Spleen (tissue), 11 donors: ENCODE data around the gene RELB. TPM values are rescaled to one million over a fixed set of nuclear protein-coding genes. Genes with fewer than 3 reads are reported as not detected.

Experiments used
- DNase-seq: peaks from one replicate; pipeline ENCODE4 v3.0.0-alpha.2; 2020
- H3K27ac ChIP-seq, 8 donors: fragments of 200-600 bp; sonication (generic) in 7 of 8; 1 replicate in 4 of 8; 2 replicates in 4 of 8; pipeline versions ENCODE4 v1.5.0 to v1.8.0; 2016 to 2021; ENCODE audit warnings: inconsistent platforms in 4 of 8, mild to moderate bottlenecking in 4 of 8, moderate library complexity in 1 of 8
- H3K27me3 ChIP-seq, 7 donors: fragments of 200-600 bp; sonication (generic) in 6 of 7; replicated peaks in 1 of 7; 1 replicate in 4 of 7; 2 replicates in 3 of 7; pipeline versions ENCODE4 v1.5.0 to v1.8.0; 2016 to 2021; ENCODE audit warnings: inconsistent platforms in 3 of 7, mild to moderate bottlenecking in 1 of 7
- H3K36me3 ChIP-seq, 6 donors: fragments of 200-600 bp; sonication (generic) in 5 of 6; 1 replicate in 4 of 6; 2 replicates in 2 of 6; pipeline versions ENCODE4 v1.5.0 to v1.8.0; 2016 to 2021; ENCODE audit warnings: inconsistent platforms in 2 of 6
- H3K4me1 ChIP-seq, 6 donors: fragments of 200-600 bp; sonication (generic) in 5 of 6; 1 replicate in 3 of 6; 2 replicates in 3 of 6; pipeline versions ENCODE4 v1.5.0 to v1.8.0; 2016 to 2021; ENCODE audit warnings: inconsistent platforms in 3 of 6
- H3K4me3 ChIP-seq, 8 donors: fragments of 200-600 bp; sonication (generic) in 7 of 8; 1 replicate in 4 of 8; 2 replicates in 4 of 8; pipeline versions ENCODE4 v1.5.0 to v1.8.0; 2016 to 2021; ENCODE audit warnings: inconsistent platforms in 4 of 8, mild to moderate bottlenecking in 4 of 8, moderate library complexity in 2 of 8
- H3K9me3 ChIP-seq, 8 donors: fragments of 200-600 bp; sonication (generic) in 7 of 8; 1 replicate in 4 of 8; 2 replicates in 4 of 8; pipeline versions ENCODE4 v1.5.0 to v1.8.0; 2016 to 2021; ENCODE audit warnings: inconsistent platforms in 4 of 8
- POLR2A ChIP-seq, 3 donors: fragments of 450-650 bp; IDR thresholded peaks; one replicate each; pipeline ENCODE4 v1.5.1; 2017; ENCODE audit warnings: antibody characterized with exemption in 3 of 3, mild to moderate bottlenecking in 1 of 3
- POLR2AphosphoS5 ChIP-seq, 3 donors: sonication (generic); formaldehyde crosslinking; IDR thresholded peaks; one replicate each; pipeline ENCODE4 v1.5.1; 2017; ENCODE audit warnings: antibody characterized with exemption in 3 of 3
- whole genome bisulfite sequencing, 5 donors: extraction: QIAGEN DNeasy Blood & Tissue Kit in 3 of 5; methylation state at CpG; one replicate each; pipeline versions ENCODE4 v1.1.5 to v1.1.7; 2013 to 2018; 5-methylcytosine and 5-hydroxymethylcytosine counted together
- intact Hi-C: fragments of 100-400 bp; cut with DNase I; formaldehyde crosslinking; loops from one replicate; pipeline ENCODE4 v1.15.0; 2023; ENCODE audit warnings: low total_unique reads
- polyA plus RNA-seq, 3 donors: library from polyadenylated mRNA; stranded (reverse); fragments of 200-250 nt; gene quantifications; one replicate each; pipeline ENCODE4 v1.2.1, GENCODE V29; 2013
- small RNA-seq, 4 donors: library from RNA; depleted of rRNA; stranded (forward); fragments of <200 nt; gene quantifications; one replicate each; pipeline ENCODE3, GENCODE V24; 2016
- total RNA-seq, 7 donors: library from RNA; depleted of rRNA in 3 of 7; stranded (reverse); fragments of >200 nt in 3 of 7; fragmentation: NEBNext Ultra II Directional in 4 of 7; extraction: Animal tissue kit (Norgen Biotek cat#: 25700) in 4 of 7; gene quantifications; one replicate each; pipeline versions ENCODE4 v1.1.0 to v1.2.1, GENCODE V29; 2016 to 2021
- TF ChIP-seq, protein P1 (sequence below), 11 experiments: fragments of 200-600 bp in 7 of 11; fragments of 450-650 bp in 4 of 11; sonication (generic) in 4 of 11; IDR thresholded peaks in 8 of 11; conservative IDR thresholded peaks in 3 of 11; 1 replicate in 7 of 11; 2 replicates in 4 of 11; pipeline versions ENCODE4 v1.4.0 to v1.8.0; 2016 to 2021; ENCODE audit warnings: antibody characterized with exemption in 11 of 11, inconsistent platforms in 4 of 11, mild to moderate bottlenecking in 1 of 11
- donor health status: healthy with polysubstance abuse.
- donor health status: DM: no; HTN: no; CAD: no; lungs with moderate emphysema.
- donor health status: DM: no; HTN: no; CAD: no.
- donor health status: Bipolar disorder and iron deficiency.
- donor health status: healthy.
- donor health status: DM: no; HTN: no; CAD: no.
- donor health status: DM: yes; HTN: yes; CAD: no.

RELB gene
- total and polyA plus RNA-seq, 10 donors: 16.6 to 67.4 (median 34.7) TPM

GRCh38 chr19:45079911-45080370 is 78.7 kb downstream of the RELB start:
- intact Hi-C loops: no loop called here
- peak overlapping the region; percentile 52 to 90 (median 86) for H3K27ac ChIP-seq
- no peaks in the 10 kb centered on the region for H3K9me3 ChIP-seq
- WGBS, 5 donors: 12 to 18% (median 13%) methylated on average over 6 of the region's 6 CpGs
- no peak for DNase-seq
- peak overlapping the region; percentile 79 to 99 (median 84) for H3K4me3 ChIP-seq
- no peaks in the 10 kb centered on the region for H3K27me3 ChIP-seq
- H3K4me1 ChIP-seq: peaks cover 25 to 77% (median 58%) of the 10 kb centered on the region in 6 donors
- peaks cover 0 to 32% (median 11%) of the 10 kb centered on the region in 6 donors for H3K36me3 ChIP-seq
- TF ChIP-seq POLR2A (IDR thresholded peaks at IDR 0.05) (no peak), POLR2AphosphoS5 (IDR thresholded peaks at IDR 0.05) (no peak)
- TF ChIP-seq, protein P1, sequence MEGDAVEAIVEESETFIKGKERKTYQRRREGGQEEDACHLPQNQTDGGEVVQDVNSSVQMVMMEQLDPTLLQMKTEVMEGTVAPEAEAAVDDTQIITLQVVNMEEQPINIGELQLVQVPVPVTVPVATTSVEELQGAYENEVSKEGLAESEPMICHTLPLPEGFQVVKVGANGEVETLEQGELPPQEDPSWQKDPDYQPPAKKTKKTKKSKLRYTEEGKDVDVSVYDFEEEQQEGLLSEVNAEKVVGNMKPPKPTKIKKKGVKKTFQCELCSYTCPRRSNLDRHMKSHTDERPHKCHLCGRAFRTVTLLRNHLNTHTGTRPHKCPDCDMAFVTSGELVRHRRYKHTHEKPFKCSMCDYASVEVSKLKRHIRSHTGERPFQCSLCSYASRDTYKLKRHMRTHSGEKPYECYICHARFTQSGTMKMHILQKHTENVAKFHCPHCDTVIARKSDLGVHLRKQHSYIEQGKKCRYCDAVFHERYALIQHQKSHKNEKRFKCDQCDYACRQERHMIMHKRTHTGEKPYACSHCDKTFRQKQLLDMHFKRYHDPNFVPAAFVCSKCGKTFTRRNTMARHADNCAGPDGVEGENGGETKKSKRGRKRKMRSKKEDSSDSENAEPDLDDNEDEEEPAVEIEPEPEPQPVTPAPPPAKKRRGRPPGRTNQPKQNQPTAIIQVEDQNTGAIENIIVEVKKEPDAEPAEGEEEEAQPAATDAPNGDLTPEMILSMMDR (IDR thresholded peaks at IDR 0.05 in 8 of 11, conservative IDR thresholded peaks at IDR 0.05 in 3 of 11): no peak

- intact Hi-C loops: no loop called here
- no peak overlapping the region for H3K4me3 ChIP-seq
- H3K36me3 ChIP-seq: peaks cover 0 to 51% (median 11%) of the 10 kb centered on the region in 6 donors
- WGBS, 5 donors: 91 to 97% (median 94%) methylated on average over 5 of the region's 5 CpGs
- H3K27ac ChIP-seq: no peak overlapping the region
- no peaks in the 10 kb centered on the region for H3K9me3 ChIP-seq
- H3K4me1 ChIP-seq: peaks cover 17 to 66% (median 40%) of the 10 kb centered on the region in 6 donors
- DNase-seq: no peak
- TF ChIP-seq POLR2A (IDR thresholded peaks at IDR 0.05): no peak
- TF ChIP-seq, protein P1 (IDR thresholded peaks at IDR 0.05 in 8 of 11, conservative IDR thresholded peaks at IDR 0.05 in 3 of 11): no peak
- no peak for TF ChIP-seq POLR2AphosphoS5 (IDR thresholded peaks at IDR 0.05)
- no peaks in the 10 kb centered on the region for H3K27me3 ChIP-seq
Observed at GRCh38 chr19:45082170-45082569, 80.9 kb downstream of the RELB start.

DNA sequence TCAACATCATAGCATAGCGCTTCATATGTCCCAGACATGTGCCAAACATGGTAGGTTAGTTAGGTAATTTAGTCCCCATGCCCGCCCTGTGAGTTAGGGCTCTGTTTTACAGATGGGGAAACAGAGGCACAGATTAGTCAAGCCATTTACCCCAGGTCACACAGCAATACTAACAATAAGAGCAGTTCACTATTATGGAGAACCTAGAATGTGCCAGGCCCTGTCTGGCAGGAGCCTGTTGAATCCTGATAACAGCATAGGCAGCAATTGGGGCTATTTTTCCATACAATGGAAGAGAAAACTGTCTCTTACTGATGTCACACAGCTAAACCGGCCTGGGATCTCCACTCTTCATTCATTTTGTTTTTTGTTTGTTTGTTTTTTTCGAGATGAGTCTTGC is 85.2 kb downstream of the RELB start:
- Histone ChIP-seq H3K27ac (no peak overlapping the region), H3K36me3 (peaks cover 0 to 84% (median 20%) of the 10 kb centered on the region in 6 donors), H3K4me1 (peaks cover 7 to 68% (median 28%) of the 10 kb centered on the region in 6 donors), H3K9me3 (no peaks in the 10 kb centered on the region), H3K4me3 (no peak overlapping the region), H3K27me3 (no peaks in the 10 kb centered on the region)
- DNase-seq: no peak
- 94 to 97% (median 95%) methylated on average over 4 of the region's 4 CpGs for WGBS, 5 donors
- TF ChIP-seq POLR2AphosphoS5 (IDR thresholded peaks at IDR 0.05) (no peak), POLR2A (IDR thresholded peaks at IDR 0.05) (no peak)
- TF ChIP-seq, protein P1 (IDR thresholded peaks at IDR 0.05 in 8 of 11, conservative IDR thresholded peaks at IDR 0.05 in 3 of 11): no peak
- intact Hi-C loops: no loop called here

DNA sequence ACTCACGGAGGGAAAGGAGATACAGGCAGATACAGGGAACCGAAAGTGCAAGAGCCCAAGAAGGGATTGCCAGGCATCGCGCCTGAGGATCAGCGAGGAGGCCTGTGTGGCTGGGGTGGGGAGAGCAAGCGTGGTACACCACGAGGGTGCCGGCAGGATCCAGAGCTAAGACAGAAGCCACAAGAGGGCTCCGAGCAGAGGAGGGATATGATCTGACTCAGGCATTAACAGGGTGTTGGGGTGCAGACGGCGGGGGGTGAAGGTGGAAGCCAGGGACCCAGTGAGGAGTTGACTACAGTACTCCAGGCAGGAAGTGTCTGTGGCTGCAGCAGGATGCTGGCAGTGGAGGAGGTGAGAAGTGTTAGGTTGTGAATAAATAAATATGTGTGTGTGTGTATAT is 86.3 kb downstream of the RELB start:
- intact Hi-C loops: no loop called here
- no peak overlapping the region for H3K4me3 ChIP-seq
- no peaks in the 10 kb centered on the region for H3K9me3 ChIP-seq
- H3K36me3 ChIP-seq: peaks cover 0 to 74% (median 10%) of the 10 kb centered on the region in 6 donors
- peak; percentile 81 for DNase-seq
- H3K27ac ChIP-seq: peak overlapping the region in 6 of 8 donors; percentile 9 to 73 (median 46)
- H3K27me3 ChIP-seq: no peaks in the 10 kb centered on the region
- TF ChIP-seq, protein P1 (IDR thresholded peaks at IDR 0.05 in 8 of 11, conservative IDR thresholded peaks at IDR 0.05 in 3 of 11): no peak
- TF ChIP-seq POLR2AphosphoS5 (IDR thresholded peaks at IDR 0.05): peak; percentile 33 to 53 (median 46)
- WGBS, 5 donors: 26 to 58% (median 33%) methylated on average over 11 of the region's 11 CpGs
- H3K4me1 ChIP-seq: peaks cover 7 to 68% (median 28%) of the 10 kb centered on the region in 6 donors

Small RNA genes lying within 50 kb of the gene (small RNA-seq; reads per million reads assigned to genes)
- 0 reads per million in 4 donors for gene RNU6-611P

Other genes with a start within 250 kb of the RELB start
- gene CBLC, start 223.6 kb upstream of the RELB start, total RNA-seq: not detected
- not detected for gene CBLC, start 223.6 kb upstream of the RELB start, polyA plus RNA-seq
- gene BCAM, start 192.4 kb upstream of the RELB start, total RNA-seq: 10 to 100 TPM; 26.3 to 64.8 (median 55.6) TPM
- gene BCAM, start 192.4 kb upstream of the RELB start, polyA plus RNA-seq: 10 to 100 TPM in 1 of 3 donors, 1 to 10 TPM in 2; 4.9 to 28.6 (median 8.0) TPM
- gene NECTIN2, start 155.2 kb upstream of the RELB start, total RNA-seq: 100 to 1,000 TPM in 4 of 7 donors, 10 to 100 TPM in 3; 94.1 to 136 (median 101) TPM
- 10 to 100 TPM; 14.3 to 57.1 (median 41.6) TPM for gene NECTIN2, start 155.2 kb upstream of the RELB start, polyA plus RNA-seq
- gene TOMM40, start 110.2 kb upstream of the RELB start, total RNA-seq: 10 to 100 TPM; 25.8 to 49.0 (median 33.0) TPM
- gene TOMM40, start 110.2 kb upstream of the RELB start, polyA plus RNA-seq: 10 to 100 TPM; 19.3 to 33.9 (median 30.4) TPM
- 1,000 to 10,000 TPM in 1 of 7 donors, 100 to 1,000 TPM in 6; 321 to 2,099 (median 745) TPM for gene APOE, start 95.7 kb upstream of the RELB start, total RNA-seq
- 1,000 to 10,000 TPM in 1 of 3 donors, 100 to 1,000 TPM in 2; 198 to 1,046 (median 619) TPM for gene APOE, start 95.7 kb upstream of the RELB start, polyA plus RNA-seq
- gene APOC1, start 86.9 kb upstream of the RELB start, total RNA-seq: 100 to 1,000 TPM in 6 of 7 donors, 10 to 100 TPM in 1; 90.0 to 355 (median 195) TPM
- gene APOC1, start 86.9 kb upstream of the RELB start, polyA plus RNA-seq: 100 to 1,000 TPM in 2 of 3 donors, 10 to 100 TPM in 1; 99.4 to 465 (median 348) TPM
- not detected for gene APOC4, start 59.2 kb upstream of the RELB start, total RNA-seq
- under 1 TPM; 0.24 to 0.42 (median 0.32) TPM for gene APOC4, start 59.2 kb upstream of the RELB start, polyA plus RNA-seq
- gene APOC2, start 55.4 kb upstream of the RELB start, total RNA-seq: 1 to 10 TPM in 6 of 7 donors, not detected in 1; 1.8 to 5.0 (median 2.6) TPM
- 10 to 100 TPM in 1 of 3 donors, 1 to 10 TPM in 2; 1.2 to 34.0 (median 6.2) TPM for gene APOC2, start 55.4 kb upstream of the RELB start, polyA plus RNA-seq
- gene CLPTM1, start 46.1 kb upstream of the RELB start, total RNA-seq: 10 to 100 TPM; 66.5 to 97.6 (median 91.0) TPM
- 10 to 100 TPM; 44.9 to 62.8 (median 47.8) TPM for gene CLPTM1, start 46.1 kb upstream of the RELB start, polyA plus RNA-seq
- gene CLASRP, start 37.6 kb downstream of the RELB start, total RNA-seq: 100 to 1,000 TPM in 6 of 7 donors, 10 to 100 TPM in 1; 97.6 to 153 (median 143) TPM
- gene CLASRP, start 37.6 kb downstream of the RELB start, polyA plus RNA-seq: 100 to 1,000 TPM in 2 of 3 donors, 10 to 100 TPM in 1; 61.3 to 215 (median 191) TPM
- 1 to 10 TPM; 3.9 to 7.5 (median 6.4) TPM for gene ZNF296, start 75.0 kb downstream of the RELB start, total RNA-seq
- gene ZNF296, start 75.0 kb downstream of the RELB start, polyA plus RNA-seq: 10 to 100 TPM in 1 of 3 donors, 1 to 10 TPM in 2; 7.3 to 11.9 (median 8.8) TPM
- 10 to 100 TPM; 19.6 to 33.4 (median 23.1) TPM for gene GEMIN7, start 77.8 kb downstream of the RELB start, total RNA-seq
- gene GEMIN7, start 77.8 kb downstream of the RELB start, polyA plus RNA-seq: 10 to 100 TPM; 43.6 to 51.1 (median 49.7) TPM
- 10 to 100 TPM; 16.2 to 27.1 (median 19.6) TPM for gene PPP1R37, start 91.7 kb downstream of the RELB start, total RNA-seq
- gene PPP1R37, start 91.7 kb downstream of the RELB start, polyA plus RNA-seq: 10 to 100 TPM; 14.3 to 36.7 (median 20.3) TPM
- gene NKPD1, start 159.5 kb downstream of the RELB start, total RNA-seq: under 1 TPM in 6 of 7 donors, not detected in 1; 0.20 to 0.77 (median 0.23) TPM
- under 1 TPM; 0.17 to 0.21 (median 0.19) TPM for gene NKPD1, start 159.5 kb downstream of the RELB start, polyA plus RNA-seq
- gene TRAPPC6A, start 176.8 kb downstream of the RELB start, total RNA-seq: 10 to 100 TPM; 25.9 to 46.6 (median 36.3) TPM
- 100 to 1,000 TPM in 2 of 3 donors, 10 to 100 TPM in 1; 66.4 to 109 (median 105) TPM for gene TRAPPC6A, start 176.8 kb downstream of the RELB start, polyA plus RNA-seq
- gene BLOC1S3, start 177.3 kb downstream of the RELB start, total RNA-seq: 10 to 100 TPM; 14.7 to 31.7 (median 17.9) TPM
- gene BLOC1S3, start 177.3 kb downstream of the RELB start, polyA plus RNA-seq: 1 to 10 TPM; 5.0 to 7.4 (median 7.4) TPM
- 10 to 100 TPM in 6 of 7 donors, 1 to 10 TPM in 1; 8.7 to 22.7 (median 16.4) TPM for gene EXOC3L2, start 243.9 kb downstream of the RELB start, total RNA-seq
- gene EXOC3L2, start 243.9 kb downstream of the RELB start, polyA plus RNA-seq: 1 to 10 TPM; 1.9 to 9.0 (median 2.5) TPM
- 10 to 100 TPM; 17.9 to 45.8 (median 31.3) TPM for gene MARK4, start 249.8 kb downstream of the RELB start, total RNA-seq
- 10 to 100 TPM in 1 of 3 donors, 1 to 10 TPM in 2; 6.5 to 12.7 (median 6.9) TPM for gene MARK4, start 249.8 kb downstream of the RELB start, polyA plus RNA-seq